Left renal cortex interstitium (tissue), 4 donors: Measurements from ENCODE around the gene CPAMD8. TPM values are rescaled to one million over a fixed set of nuclear protein-coding genes. Genes with fewer than 3 reads are reported as not detected.

ENCODE experiments used
- DNase-seq, 4 donors: peaks; one replicate each; pipeline ENCODE4 v3.0.0-alpha.2; 2013; ENCODE audit warnings: low read depth in 4 of 4, low spot score in 2 of 4, missing footprints in 1 of 4
- polyA plus RNA-seq, 4 donors: library from polyadenylated mRNA; unstranded; fragments of 120-200 nt; gene quantifications; one replicate each; pipeline ENCODE4 v1.2.1, GENCODE V29; 2013; ENCODE audit not compliant: insufficient read length in 4 of 4

Gene CPAMD8
- polyA plus RNA-seq, 4 donors = 32.8 to 61.5 (median 45.7) TPM

GRCh38 chr19:16851031-16851712 lies 175.4 kb downstream of the CPAMD8 start:
- no peak for DNase-seq

- no peak for DNase-seq
These were observed 176.5 kb downstream of the CPAMD8 start for GRCh38 chr19:16850133-16850532.

GRCh38 chr19:16849168-16849567 lies 177.4 kb downstream of the CPAMD8 start:
- no peak for DNase-seq

GRCh38 chr19:16847430-16847829 lies 179.2 kb downstream of the CPAMD8 start:
- DNase-seq = no peak

GRCh38 chr19:16846901-16847300 lies 179.7 kb downstream of the CPAMD8 start:
- no peak for DNase-seq

Other genes with a start within 250 kb of the CPAMD8 start
- 10 to 100 TPM; 43.0 to 94.6 (median 68.0) TPM for gene SIN3B, start 197.4 kb downstream of the CPAMD8 start, polyA plus RNA-seq
- 1 to 10 TPM in 3 of 4 donors, under 1 TPM in 1; 0.96 to 1.3 (median 1.2) TPM for gene F2RL3, start 137.8 kb downstream of the CPAMD8 start, polyA plus RNA-seq
- gene HAUS8, start 48.6 kb upstream of the CPAMD8 start, polyA plus RNA-seq = 10 to 100 TPM; 11.7 to 17.0 (median 15.5) TPM
- 10 to 100 TPM; 45.2 to 74.4 (median 53.9) TPM for gene MYO9B, start 49.0 kb upstream of the CPAMD8 start, polyA plus RNA-seq
- gene USE1, start 188.5 kb upstream of the CPAMD8 start, polyA plus RNA-seq = 10 to 100 TPM; 27.1 to 37.3 (median 31.3) TPM
- 10 to 100 TPM; 18.6 to 25.7 (median 23.2) TPM for gene OCEL1, start 199.4 kb upstream of the CPAMD8 start, polyA plus RNA-seq
- 10 to 100 TPM; 35.1 to 64.1 (median 48.9) TPM for gene NR2F6, start 219.1 kb upstream of the CPAMD8 start, polyA plus RNA-seq
- 1 to 10 TPM; 4.8 to 8.0 (median 7.6) TPM for gene USHBP1, start 237.9 kb upstream of the CPAMD8 start, polyA plus RNA-seq
- gene BABAM1, start 240.6 kb upstream of the CPAMD8 start, polyA plus RNA-seq = 100 to 1,000 TPM in 3 of 4 donors, 10 to 100 TPM in 1; 99.9 to 118 (median 108) TPM